PC-3 (cell line): ENCODE results near the gene C17orf114.

Source experiments
- EZH2 ChIP-seq: fragments of 300-600 bp; sonication (generic); IDR thresholded peaks from one replicate; pipeline ENCODE4 v1.6.1; 2017; ENCODE audit warnings: antibody characterized with exemption, mild to moderate bottlenecking, low read length; ENCODE audit not compliant: unreplicated experiment
- TF ChIP-seq, protein P1 (sequence below): fragments of 300-600 bp; sonication (generic); conservative IDR thresholded peaks from 2 replicates; pipeline ENCODE4 v1.5.1; 2017; ENCODE audit warnings: antibody characterized with exemption, low read depth, mild to moderate bottlenecking, low read length

DNA sequence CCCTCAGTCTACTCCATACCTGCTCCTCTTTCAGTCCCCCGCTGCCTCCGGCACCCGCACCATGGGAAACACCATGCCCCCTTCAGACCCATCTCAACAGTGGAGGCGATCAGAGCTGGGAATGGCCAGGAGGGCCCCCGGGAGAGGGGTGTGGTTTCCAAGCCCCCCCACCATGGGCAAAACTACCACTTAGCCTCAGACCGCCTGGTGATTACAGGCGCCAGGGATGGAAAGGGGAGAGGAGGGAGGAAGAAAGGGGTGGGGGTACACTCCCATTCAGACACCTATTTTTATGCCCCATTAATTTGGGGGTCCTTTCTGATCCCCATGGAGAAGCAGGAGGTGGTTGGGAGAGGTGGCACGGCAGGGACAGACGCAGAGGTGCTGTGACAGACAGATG lies at the start of gene C17orf114:
- TF ChIP-seq, protein P1, sequence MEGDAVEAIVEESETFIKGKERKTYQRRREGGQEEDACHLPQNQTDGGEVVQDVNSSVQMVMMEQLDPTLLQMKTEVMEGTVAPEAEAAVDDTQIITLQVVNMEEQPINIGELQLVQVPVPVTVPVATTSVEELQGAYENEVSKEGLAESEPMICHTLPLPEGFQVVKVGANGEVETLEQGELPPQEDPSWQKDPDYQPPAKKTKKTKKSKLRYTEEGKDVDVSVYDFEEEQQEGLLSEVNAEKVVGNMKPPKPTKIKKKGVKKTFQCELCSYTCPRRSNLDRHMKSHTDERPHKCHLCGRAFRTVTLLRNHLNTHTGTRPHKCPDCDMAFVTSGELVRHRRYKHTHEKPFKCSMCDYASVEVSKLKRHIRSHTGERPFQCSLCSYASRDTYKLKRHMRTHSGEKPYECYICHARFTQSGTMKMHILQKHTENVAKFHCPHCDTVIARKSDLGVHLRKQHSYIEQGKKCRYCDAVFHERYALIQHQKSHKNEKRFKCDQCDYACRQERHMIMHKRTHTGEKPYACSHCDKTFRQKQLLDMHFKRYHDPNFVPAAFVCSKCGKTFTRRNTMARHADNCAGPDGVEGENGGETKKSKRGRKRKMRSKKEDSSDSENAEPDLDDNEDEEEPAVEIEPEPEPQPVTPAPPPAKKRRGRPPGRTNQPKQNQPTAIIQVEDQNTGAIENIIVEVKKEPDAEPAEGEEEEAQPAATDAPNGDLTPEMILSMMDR: no peak
- no peak for TF ChIP-seq EZH2
